Kidney capillary endothelial cell (primary cell): ENCODE measurements around the gene CAND2.

Source experiments
- DNase-seq: peaks from one replicate; pipeline ENCODE4 v3.0.0-alpha.2; 2018; ENCODE audit warnings: low spot score

Gene CAND2

DNA sequence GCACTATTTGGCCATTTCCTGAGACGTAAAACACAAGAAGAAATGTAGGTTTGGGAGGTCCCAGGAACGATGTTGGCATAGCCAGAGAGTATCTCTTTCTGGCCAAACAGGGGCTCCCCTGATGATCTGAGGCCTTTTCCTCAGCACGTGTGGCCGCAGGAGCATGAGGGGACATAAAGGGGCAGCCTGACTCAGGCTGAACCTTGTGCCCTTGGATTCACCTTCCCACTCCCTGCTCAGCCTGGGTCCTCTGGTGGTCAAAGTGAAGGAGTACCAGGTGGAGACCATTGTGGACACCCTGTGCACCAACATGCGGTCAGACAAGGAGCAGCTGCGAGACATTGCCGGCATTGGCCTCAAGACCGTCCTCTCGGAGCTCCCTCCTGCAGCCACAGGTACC lies 10.6 kb downstream of the CAND2 start:
- no peak for DNase-seq

DNA sequence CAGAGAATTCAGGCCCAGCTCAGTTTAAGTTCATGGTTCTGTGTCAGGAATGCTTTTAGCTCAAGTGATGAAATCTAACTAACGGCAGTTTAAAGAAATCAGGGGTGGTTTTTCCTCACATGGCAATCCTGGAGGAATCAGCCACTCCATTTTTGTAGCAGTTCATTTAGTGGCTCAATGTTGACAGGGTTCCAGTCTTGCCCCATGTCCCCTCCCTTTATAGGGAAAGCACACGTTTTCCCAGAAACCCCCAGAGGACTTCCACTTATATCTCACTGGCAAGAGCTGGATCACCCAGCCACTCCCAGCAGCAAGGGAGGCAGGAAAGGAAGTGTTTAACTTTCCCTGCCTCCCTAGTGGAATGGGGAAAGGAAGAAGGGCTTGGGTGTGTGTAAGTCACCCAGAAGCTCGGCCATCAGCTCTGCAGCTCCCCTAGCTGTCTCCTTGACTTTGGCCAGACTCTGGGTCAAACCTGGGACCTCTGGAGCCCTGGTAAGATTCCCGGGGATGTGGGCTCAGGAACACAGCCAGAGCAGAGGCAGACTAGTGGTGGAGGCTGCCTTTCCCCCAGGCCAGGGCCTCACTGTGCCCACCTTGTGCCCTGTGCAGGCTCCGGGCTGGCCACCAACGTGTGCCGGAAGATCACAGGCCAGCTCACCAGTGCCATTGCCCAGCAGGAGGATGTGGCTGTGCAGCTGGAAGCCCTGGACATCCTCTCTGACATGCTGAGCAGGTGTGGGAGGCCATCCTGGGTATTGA lies 11.3 kb downstream of the CAND2 start:
- no peak for DNase-seq

DNA sequence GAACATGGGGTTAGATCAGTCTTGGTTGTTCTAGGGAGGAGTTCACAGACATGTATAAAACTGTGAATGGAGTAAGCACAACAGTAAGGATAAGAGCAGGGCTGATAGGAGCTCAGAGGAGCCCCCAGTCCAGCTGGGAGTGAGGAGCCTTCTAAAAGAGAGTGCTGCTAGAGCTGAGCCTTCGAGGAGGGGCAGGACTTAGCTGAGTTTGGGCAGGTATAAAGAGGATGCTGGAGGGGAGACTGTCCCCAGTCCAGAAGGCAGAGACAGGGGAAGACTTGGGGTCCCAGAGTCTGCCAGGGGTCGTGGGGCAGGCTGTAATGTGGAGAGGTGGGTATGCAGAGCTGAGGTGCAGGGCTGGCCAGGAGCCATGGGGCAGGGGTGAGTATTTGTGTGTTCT lies 12.1 kb downstream of the CAND2 start:
- no peak for DNase-seq

DNA sequence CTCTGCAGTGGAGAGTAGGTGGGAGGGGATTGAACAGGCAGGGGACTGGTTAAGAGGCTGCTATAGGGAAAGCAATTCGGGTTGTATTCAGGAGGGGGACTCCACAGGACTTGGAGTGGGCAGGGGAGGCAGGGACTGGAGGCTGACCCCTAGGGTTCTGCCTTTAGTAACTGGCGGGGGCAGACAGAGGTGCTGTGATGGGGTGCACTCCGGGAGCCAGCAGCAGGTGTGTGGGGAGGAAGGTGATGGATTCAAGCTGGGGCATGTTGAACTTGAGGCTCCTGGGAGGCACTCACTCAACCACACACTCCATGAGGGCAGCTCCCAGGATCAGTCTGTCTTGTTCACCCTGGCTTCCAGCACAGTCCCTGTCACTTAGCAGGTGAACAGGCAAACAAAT lies 12.5 kb downstream of the CAND2 start:
- no peak for DNase-seq

DNA sequence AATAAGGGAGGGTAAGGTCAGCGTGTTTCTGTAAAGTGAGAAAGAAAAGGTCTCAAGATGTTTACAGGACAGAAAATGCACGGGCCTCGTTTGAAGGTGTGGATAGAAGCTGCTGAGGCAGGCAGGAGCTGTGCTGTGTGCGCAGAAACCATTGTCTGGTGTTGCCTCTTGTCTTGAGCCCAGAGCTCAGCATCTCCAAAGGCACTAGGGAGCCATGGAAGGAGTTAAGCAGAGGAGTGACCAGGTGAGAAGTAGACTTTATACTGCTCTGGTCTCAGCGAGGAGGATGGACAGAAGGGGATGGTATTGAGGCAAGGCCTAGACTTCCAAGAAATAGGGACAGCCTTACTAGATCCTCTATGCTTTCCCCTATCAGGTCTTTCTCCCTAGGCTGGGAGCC lies 13.0 kb downstream of the CAND2 start:
- no peak for DNase-seq

DNA sequence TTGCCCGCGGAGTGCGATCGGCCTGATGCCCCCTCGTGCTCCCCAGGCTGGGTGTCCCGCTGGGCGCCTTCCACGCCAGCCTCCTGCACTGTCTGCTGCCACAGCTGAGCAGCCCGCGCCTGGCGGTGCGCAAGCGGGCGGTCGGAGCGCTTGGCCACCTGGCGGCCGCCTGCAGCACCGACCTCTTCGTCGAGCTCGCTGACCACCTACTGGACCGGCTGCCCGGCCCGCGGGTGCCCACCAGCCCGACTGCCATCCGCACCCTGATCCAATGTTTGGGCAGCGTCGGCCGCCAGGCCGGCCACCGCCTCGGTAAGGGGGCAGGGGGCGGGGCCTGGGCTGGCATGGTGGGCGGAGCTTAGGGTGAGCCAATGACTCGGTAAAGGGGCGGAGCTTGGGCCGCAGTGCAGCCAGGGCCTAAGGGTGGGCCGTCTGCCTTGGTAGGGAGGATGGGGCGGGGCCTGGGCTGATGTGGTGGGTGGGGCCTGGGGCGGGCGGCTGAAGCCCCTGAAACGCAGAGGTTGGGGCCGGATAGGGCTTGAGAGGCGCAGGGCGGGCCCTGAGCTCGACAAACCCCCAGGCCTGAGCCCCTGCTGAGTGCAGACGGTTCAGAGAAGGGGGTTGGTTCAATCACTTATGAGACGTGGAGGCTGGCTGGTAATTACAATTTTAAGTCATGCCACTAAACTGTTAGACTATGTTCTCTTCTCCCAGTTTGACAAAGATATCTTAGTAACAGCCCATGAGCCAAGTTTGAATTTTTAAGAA lies 13.7 kb downstream of the CAND2 start:
- DNase-seq, result peak; percentile 89

DNA sequence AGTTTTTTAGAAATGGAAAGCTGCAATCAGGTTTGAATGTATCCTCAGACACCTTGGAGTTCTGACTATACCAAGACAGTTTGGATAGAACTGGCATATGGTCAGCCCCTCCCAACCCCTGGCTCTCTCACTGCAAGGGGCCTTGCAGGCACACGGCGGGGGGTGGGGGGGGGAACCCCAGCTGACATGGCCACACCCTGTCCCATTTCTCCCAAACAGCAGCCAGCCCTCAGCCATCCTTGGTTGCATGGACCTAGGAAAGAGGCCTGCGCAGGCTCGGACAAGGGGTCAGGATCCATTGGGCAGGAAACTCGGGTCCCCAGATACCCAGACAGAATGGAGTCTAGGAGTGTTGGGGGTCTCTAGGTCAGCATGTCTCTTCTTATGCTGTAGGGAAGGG lies 14.5 kb downstream of the CAND2 start:
- DNase-seq, result no peak

DNA sequence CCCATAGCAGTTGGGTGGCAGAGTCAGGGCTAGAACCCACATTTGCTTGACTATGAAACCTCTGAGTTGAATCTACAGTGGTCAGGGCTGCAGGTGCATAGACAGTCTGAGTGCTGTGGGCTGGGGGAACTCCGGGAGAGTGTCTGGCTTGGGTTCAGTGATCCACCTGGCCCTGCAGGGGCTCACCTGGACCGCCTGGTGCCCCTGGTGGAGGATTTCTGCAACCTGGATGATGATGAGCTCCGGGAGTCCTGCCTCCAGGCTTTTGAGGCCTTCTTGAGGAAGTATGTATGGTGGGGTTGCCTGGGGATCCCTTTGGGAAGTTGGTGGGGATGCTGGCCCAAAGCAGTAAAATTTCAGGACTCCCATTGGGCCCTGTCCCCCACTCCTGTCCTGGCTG lies 16.3 kb downstream of the CAND2 start:
- no peak for DNase-seq

DNA sequence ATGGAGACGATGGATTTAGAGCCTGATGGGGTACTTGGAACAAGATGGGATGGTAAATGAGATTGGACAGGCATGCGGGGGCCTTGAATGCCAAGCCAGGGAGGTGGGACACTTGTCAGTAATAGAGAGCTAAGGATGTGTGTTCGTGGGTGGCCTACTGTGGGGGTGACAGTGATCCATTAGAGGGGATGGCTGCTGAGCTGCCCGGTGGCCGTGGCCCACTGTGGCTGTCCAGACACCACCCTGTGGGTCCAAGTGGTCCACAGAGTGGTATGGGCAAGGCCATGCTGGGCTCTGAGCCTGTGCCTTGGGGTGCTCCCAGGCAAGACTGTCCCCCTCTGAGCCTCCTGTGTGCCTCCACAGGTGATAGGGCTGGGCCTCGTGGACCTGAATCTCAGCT lies 17.5 kb downstream of the CAND2 start:
- no peak for DNase-seq

DNA sequence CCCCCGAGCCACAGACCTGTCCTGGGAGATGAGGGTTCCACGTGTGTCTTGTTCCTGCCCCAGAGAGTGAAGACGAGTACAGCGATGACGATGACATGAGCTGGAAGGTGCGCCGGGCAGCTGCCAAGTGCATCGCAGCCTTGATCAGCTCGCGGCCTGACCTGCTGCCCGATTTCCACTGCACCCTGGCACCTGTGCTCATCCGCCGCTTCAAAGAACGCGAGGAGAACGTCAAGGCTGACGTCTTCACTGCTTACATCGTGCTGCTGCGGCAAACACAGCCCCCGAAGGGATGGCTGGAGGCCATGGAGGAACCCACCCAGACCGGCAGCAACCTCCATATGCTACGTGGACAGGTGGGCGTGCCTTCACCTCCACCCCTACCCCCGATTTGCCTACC lies 18.6 kb downstream of the CAND2 start:
- DNase-seq, result no peak

DNA sequence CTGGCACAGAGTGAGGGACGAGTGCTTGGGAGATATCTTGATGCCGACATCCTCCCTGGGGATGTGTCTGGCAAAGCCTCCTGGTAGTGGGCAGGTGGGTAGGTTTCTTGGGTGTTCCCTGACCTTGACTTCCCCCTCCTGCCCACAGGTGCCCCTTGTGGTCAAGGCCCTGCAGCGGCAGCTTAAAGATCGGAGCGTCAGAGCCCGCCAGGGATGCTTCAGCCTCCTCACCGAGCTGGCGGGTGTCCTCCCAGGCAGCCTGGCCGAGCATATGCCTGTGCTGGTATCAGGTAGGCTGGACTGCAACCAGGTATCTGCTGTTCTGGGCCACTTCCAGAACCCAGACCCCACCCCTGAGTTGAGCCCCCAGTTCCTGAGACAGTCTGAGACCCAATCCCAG lies 19.2 kb downstream of the CAND2 start:
- no peak for DNase-seq

DNA sequence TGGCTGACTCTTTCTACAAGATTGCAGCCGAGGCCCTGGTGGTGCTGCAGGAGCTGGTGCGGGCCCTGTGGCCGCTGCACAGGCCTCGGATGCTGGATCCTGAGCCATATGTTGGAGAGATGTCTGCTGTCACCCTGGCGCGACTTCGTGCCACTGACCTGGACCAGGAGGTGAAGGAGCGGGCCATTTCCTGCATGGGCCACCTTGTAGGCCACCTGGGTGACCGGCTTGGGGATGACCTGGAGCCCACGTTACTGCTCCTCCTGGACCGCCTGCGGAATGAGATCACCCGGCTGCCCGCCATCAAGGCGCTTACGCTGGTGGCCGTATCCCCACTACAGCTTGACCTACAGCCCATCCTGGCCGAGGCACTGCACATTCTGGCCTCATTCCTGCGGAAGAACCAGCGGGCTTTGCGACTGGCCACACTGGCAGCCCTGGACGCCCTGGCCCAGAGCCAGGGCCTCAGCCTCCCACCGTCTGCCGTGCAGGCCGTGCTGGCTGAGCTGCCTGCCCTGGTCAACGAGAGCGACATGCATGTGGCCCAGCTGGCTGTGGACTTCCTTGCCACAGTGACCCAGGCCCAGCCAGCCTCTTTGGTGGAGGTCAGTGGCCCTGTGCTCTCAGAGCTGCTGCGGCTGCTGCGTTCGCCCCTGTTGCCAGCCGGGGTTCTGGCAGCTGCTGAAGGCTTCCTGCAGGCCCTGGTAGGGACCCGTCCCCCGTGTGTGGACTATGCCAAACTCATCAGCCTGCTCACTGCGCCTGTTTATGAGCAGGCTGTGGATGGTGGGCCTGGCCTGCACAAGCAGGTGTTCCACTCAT lies 20.3 kb downstream of the CAND2 start:
- no peak for DNase-seq

DNA sequence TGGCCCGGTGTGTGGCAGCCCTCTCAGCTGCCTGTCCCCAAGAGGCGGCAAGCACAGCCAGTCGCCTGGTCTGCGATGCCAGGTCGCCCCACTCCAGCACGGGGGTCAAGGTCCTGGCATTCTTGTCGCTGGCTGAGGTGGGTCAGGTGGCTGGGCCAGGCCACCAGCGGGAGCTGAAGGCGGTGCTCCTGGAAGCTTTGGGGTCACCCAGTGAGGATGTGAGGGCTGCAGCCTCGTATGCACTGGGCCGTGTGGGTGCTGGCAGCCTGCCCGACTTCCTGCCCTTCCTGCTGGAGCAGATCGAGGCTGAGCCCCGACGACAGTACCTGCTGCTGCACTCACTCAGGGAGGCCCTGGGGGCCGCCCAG lies 20.8 kb downstream of the CAND2 start:
- DNase-seq, result no peak

DNA sequence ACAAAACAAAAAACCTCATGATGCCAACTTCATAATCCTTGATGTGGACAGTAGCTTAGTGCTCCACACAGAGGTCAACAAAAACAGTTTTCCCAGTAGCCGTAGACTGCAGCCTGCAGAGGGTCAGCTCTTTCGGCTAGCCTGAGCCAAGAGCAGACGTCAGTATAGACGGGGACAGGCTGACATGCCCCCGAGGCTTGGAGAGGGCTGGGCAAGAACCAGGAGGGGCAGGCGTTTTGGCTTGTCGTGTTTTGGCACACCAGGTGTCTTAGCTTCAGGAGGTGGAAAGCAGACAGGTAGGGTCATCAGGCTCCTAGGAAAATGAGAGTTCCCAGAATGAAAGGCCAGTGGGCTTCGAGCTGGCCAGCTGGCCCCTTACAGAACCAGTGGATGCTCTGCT lies 21.8 kb downstream of the CAND2 start:
- no peak for DNase-seq

DNA sequence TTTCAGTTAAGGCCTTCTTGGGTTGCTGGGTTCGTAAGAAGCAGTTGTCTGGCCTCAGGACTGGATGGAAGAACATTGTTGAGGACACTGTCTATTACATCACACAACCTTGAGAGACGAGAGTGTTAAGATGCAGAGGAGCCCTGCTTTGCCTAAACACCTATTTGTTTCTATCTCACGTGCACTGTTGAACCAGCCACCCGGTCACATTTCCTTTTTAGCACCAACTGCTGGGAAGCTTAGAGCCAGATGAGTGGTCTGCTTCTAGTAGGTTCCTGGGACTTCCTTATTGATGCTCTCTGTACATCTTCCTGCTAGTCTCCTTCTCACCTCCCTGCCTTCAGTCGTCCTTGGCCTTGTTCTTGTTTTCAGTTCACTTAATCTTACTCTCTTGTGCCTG lies 22.3 kb downstream of the CAND2 start:
- DNase-seq, result no peak

DNA sequence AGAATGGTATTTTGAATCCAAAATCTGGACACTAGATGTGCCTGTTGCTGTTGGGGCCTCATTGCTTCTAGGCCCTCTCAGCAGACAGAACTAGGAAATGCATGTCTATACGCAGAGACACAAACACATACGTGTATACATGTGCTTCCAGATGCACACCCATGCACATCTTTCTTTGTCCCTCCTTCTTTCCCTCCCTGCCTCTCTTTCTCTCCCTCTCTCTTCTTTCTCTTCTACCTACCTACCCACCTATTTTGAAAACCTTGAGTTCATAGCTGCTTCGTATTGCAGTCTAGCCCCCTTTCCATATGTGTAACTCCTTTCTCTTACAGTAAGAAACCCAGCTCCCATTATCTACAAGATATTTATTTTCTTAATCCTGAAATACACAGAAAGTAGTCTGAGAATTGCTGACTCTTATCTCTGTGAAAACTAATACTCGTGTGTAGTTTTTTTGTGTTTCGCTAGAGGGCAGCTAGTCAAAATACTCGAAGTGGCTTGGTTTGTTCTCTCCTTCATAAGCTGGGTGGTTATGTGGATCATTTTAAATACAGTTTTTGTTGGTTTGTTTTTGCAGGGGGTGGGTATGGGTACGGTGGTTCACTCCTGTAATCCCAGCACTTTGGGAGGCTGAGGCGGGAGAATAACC lies 26.4 kb downstream of the CAND2 start:
- DNase-seq, result no peak

DNA sequence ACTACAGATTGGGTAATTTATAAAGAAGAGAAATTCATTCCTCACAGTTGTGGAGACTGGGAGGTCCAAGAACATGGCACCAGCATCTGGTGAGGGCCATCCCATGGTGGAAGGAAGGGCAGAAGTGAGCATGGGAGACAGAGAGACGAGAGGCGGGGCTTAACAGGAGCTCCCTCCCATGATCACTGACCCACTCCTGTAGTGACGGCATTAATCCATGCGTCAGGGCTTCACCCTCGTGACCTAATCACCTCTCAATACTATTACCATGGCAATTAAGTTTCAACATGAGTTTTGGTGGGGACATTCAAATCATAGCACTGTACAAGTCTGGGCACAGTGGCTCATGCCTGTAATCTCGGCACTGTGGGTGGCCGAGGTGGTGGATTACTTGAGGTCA lies 27.8 kb downstream of the CAND2 start:
- no peak for DNase-seq

DNA sequence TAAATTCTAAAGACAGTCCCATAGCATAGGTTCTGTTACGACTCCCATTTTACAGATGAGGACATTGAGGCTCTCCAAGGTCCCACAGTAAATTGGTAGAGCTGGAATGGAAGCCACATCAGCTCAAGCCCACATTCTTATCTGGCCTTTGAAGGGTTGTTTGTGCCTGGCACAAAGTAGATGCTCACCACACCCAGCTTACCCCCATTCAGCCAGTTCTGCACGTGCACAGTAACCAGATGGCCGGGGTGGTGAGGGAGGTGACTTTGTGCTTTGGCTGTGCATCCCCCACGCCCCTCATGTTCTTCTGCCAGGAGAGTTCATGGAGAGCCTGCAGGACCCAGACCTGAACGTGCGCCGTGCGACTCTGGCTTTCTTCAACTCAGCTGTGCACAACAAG lies 28.7 kb downstream of the CAND2 start:
- no peak for DNase-seq

DNA sequence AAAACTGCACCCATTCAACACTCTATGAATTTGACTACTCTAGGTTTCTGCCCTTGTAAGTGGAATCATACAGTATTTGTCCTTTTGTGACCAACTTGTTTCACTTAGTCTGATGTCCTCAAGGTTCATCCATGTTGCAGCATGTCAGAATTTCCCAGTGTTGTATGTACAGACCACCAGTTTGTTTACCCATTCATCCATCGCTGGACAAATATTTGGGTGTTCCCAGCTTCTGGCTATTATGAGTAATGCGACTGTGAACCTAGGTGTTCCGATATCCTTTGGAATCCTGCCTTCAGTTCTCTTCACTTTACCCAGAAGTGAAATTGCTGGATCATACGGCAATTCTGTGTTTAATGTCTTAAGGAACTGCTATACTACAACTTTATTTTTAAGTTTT lies 32.3 kb downstream of the CAND2 start:
- DNase-seq, result no peak

DNA sequence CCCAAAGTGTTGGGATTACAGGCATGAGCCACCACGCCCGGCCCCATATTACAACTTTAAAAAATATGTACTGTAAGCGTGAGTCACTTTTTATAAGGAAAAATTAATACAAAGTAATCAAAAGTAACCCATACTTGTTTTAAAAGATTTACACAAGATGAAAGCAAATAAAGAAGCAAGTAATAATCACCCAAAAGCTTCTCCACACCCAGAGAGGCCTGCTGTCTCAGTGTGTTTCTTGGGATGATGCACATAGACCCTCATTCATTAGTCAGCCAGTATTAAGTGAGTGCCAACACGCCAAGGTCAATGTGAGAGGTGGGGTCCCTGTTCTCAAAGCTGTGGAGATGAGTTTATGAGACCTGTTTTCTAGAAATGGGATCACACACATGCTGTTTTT lies 32.9 kb downstream of the CAND2 start:
- no peak for DNase-seq

DNA sequence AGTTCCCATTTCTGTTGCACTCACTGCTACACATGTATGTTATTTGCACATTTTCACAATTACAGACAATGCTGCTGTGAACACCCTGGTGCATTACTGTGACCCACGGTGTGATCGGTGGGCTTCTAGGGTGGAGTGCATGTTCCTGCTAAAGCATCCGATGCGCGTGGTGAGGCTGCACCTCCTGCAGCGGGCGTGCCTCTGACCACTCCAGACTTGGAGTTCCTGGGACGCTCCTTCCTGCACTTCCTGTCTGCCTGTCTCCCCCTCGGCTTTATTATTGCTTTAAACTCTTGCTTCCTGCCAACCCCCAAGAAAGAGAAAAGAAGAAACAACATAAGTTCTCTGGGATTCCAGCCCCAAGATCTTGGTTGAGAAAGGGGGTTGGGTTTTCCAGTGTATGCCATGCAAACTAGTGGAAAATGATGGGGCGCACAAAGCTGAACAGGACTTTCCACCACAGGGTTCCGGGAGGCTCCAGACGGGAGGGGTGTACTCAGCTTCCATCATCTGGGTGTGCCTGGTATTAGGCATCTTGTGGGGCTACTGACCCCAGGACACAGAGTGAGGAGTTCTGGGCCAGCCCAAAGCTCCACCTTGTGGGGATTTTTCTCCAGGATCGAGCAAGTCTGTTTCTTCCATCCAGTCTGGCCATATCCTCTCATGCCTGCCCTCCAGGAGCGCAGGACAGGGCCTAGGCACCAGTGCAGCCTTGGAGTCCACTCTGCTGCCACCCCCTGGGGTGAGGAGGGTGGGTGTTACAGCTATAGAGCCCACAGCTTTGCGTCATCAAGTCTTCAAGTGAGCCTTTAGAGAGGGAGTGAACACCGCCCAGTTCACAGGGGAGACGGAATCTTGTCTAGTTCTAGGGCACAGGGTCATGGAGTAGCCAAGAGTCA lies 33.7 kb downstream of the CAND2 start:
- no peak for DNase-seq

DNA sequence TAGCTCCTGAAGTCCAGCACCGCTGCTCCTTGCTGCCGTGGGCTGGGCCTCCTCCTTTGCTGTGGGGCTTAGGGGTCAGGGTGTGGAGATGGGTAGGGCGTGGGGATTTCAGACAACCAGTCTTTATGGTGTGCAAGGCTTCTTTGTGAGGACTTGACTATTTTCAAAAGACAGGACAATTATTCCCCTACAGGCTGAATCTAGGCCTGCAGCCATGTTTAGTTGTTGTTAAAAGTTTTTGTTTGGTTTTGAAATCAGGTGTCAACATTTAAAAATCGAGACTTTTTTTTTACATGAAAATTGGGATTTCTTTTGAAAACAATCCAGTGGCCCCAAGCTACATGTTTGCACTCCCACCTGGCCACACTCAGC lies 34.3 kb downstream of the CAND2 start:
- no peak for DNase-seq
